Naive thymus-derived CD4-positive, alpha-beta T cell (primary cell): ENCODE measurements around the gene FNIP2. TPM values are rescaled to one million over a fixed set of nuclear protein-coding genes. Genes with fewer than 3 reads are reported as not detected.
"Not testable (repeated sequence)": the region's sequence is repeated elsewhere in the genome, so short reads cannot be mapped to it uniquely, and the experiment has no call there.

ENCODE experiments used
- ATAC-seq: fragments of 150-1000 bp; cut with Tn5 transposase; 2 replicates; pipeline ENCODE4 v1.10.0; 2021; ENCODE audit warnings: mild to moderate bottlenecking, moderate library complexity
- CTCF ChIA-PET: fragments of 350-600 bp; sonication (Branson Sonifier 250); formaldehyde crosslinking; loops from one replicate; lab custom pipeline; 2021; ENCODE audit warnings: antibody characterized with exemption; lab: Charles Lee
- POLR2A ChIA-PET: fragments of 350-600 bp; sonication (Branson Sonifier 250); formaldehyde crosslinking; loops from one replicate; lab custom pipeline; 2021; ENCODE audit warnings: antibody characterized with exemption, inconsistent platforms; lab: Charles Lee
- DNase-seq, 9 donors: peaks; one replicate each; pipeline versions ENCODE4 v3.0.0 to v3.0.0-alpha.2; 2020 to 2022; ENCODE audit warnings: mixed read lengths in 1 of 9
- H3K27ac ChIP-seq: one replicate; pipeline ENCODE4 v1.7.0; 2013; ENCODE audit warnings: mild to moderate bottlenecking, low read depth, low read length, moderate library complexity
- H3K27me3 ChIP-seq, 2 donors: one replicate each; pipeline ENCODE4 v1.7.0; 2013; ENCODE audit warnings: low read length in 2 of 2, mild to moderate bottlenecking in 2 of 2, moderate library complexity in 2 of 2; ENCODE audit not compliant: control insufficient read depth in 2 of 2, insufficient read depth in 2 of 2
- H3K36me3 ChIP-seq, 3 experiments: 1 replicate in 2 of 3; 2 replicates in 1 of 3; pipeline ENCODE4 v1.7.0; 2013; ENCODE audit warnings: low read length in 3 of 3, mild to moderate bottlenecking in 3 of 3, moderate library complexity in 1 of 3; ENCODE audit not compliant: insufficient read depth in 3 of 3, control insufficient read depth in 2 of 3
- H3K4me1 ChIP-seq, 2 donors: one replicate each; pipeline ENCODE4 v1.7.0; 2013; ENCODE audit warnings: low read length in 2 of 2, mild to moderate bottlenecking in 2 of 2, moderate library complexity in 1 of 2; ENCODE audit not compliant: control insufficient read depth in 2 of 2, insufficient read depth in 2 of 2
- H3K4me3 ChIP-seq: 2 replicates; pipeline ENCODE4 v1.7.0; 2013; ENCODE audit warnings: mild to moderate bottlenecking, low read length
- H3K9me3 ChIP-seq, 3 experiments: 1 replicate in 2 of 3; 2 replicates in 1 of 3; pipeline ENCODE4 v1.7.0; 2013; ENCODE audit warnings: low read length in 3 of 3; ENCODE audit not compliant: control insufficient read depth in 2 of 3
- H3K27ac Mint-ChIP-seq, 9 donors: one replicate each; pipeline ENCODE4 v1.8.0; 2020 to 2022; ENCODE audit warnings: mixed read lengths in 9 of 9, mild to moderate bottlenecking in 8 of 9, moderate library complexity in 5 of 9, inconsistent platforms in 2 of 9
- H3K27me3 Mint-ChIP-seq, 5 donors: one replicate each; pipeline ENCODE4 v1.8.0; 2021 to 2022; ENCODE audit warnings: mixed read lengths in 5 of 5, mild to moderate bottlenecking in 1 of 5
- H3K36me3 Mint-ChIP-seq, 5 donors: one replicate each; pipeline ENCODE4 v1.8.0; 2020 to 2022; ENCODE audit warnings: mixed read lengths in 5 of 5, mild to moderate bottlenecking in 3 of 5, inconsistent platforms in 1 of 5
- H3K4me1 Mint-ChIP-seq, 7 donors: one replicate each; pipeline ENCODE4 v1.8.0; 2020 to 2022; ENCODE audit warnings: mixed read lengths in 7 of 7, mild to moderate bottlenecking in 3 of 7, inconsistent platforms in 1 of 7
- H3K4me3 Mint-ChIP-seq, 10 donors: one replicate each; pipeline ENCODE4 v1.8.0; 2020 to 2022; ENCODE audit warnings: mild to moderate bottlenecking in 10 of 10, mixed read lengths in 10 of 10, moderate library complexity in 6 of 10, inconsistent platforms in 2 of 10
- H3K9me3 Mint-ChIP-seq, 11 donors: one replicate each; pipeline ENCODE4 v1.8.0; 2020 to 2022; ENCODE audit warnings: mixed read lengths in 11 of 11, mild to moderate bottlenecking in 4 of 11, inconsistent platforms in 1 of 11, moderate library complexity in 1 of 11
- intact Hi-C, 2 donors: fragments of 100-400 bp; cut with micrococcal nuclease; formaldehyde crosslinking; loops; one replicate each; pipeline ENCODE4 v1.15.1; 2023
- polyA plus RNA-seq, 2 donors: library from polyadenylated mRNA; unstranded; fragments of 300-500 nt; fragmentation: Illumina TruSeq; gene quantifications; one replicate each; pipeline ENCODE4 v1.2.3, GENCODE V29; 2021
- total RNA-seq, 6 experiments: library from RNA in 5 of 6; stranded (reverse) in 5 of 6; gene quantifications; 1 replicate in 5 of 6; 2 replicates in 1 of 6; pipeline ENCODE4 v1.2.3 and lab custom pipeline; 2021 to 2026

The FNIP2 gene
- total and polyA plus RNA-seq, 7 experiments from 2014 or later = 2.3 to 19.5 (median 10.4) TPM

DNA sequence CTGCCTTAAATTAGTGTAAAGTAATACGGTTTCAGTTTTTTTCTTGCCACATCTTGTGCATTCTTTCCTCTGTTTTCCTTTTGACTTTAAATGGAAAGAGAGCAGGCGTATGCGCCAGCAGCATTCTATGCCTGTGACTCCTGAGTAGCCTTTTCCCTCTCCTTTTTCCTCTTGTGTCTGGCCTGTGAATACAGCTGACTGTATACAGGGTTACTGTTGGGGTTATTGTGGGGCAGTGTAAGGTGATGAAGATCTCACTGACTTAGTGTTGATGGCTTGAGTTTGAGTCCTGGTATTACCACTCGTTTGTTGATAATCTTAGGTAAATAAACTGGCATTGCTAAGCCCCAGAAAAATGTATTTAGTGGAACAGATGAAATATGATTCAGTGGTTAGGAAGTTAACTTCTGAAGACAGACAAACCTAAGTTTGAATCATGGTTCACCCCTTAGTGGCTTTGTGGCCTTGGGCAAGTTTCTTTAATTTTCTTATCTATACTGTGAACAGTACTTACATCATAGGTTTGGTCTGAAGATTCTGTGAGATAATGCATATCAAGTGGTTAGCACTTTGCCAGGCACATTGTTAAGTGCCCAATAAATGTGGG is 105.1 kb downstream of the FNIP2 start:
- Histone ChIP-seq H3K27me3 (no peaks in the 10 kb centered on the region), H3K4me3 (no peak overlapping the region), H3K4me1 (no peaks in the 10 kb centered on the region), H3K9me3 (no peaks in the 10 kb centered on the region), H3K36me3 (peaks cover 0 to 18% (median 0%) of the 10 kb centered on the region in 3 experiments), H3K27ac (no peak overlapping the region)
- Mint-ChIP-seq H3K36me3 (peaks cover 20 to 64% (median 50%) of the 10 kb centered on the region in 5 donors), H3K27me3 (no peaks in the 10 kb centered on the region), H3K27ac (peak overlapping the region in 1 of 9 donors; percentile 61), H3K9me3 (peaks cover 0 to 7% (median under 1%) of the 10 kb centered on the region in 11 donors), H3K4me3 (peak overlapping the region in 1 of 10 donors; percentile 20), H3K4me1 (peaks cover 0 to 9% (median 0%) of the 10 kb centered on the region in 7 donors)
- ATAC-seq (peak; percentile 65), DNase-seq (no peak)
- ChIA-PET CTCF (no interaction called here), POLR2A (no interaction called here)
- intact Hi-C loops = no loop called here

DNA sequence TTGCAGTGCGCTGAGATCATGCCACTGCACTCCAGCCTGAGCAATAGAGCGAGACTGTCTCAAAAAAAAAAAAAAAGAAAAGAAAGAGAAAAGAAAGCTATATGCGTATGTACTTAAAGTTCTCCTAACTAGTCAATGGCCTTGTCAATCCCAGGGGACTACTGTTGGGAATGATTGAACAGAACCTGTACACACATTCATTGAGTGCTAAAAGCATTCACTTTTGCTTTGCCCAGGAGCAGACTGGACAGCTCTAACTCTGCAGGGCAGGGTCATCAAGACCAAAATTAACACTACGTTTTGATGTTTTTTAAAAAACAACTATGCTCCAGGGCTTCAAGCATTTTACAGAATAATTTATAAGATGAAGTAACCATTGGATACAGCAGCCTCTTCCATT is 106.2 kb downstream of the FNIP2 start:
- Mint-ChIP-seq H3K27me3 (no peaks in the 10 kb centered on the region), H3K4me3 (no peak overlapping the region), H3K27ac (no peak overlapping the region), H3K9me3 (peaks cover 0 to 14% (median 4%) of the 10 kb centered on the region in 11 donors), H3K36me3 (peaks cover 23 to 66% (median 58%) of the 10 kb centered on the region in 5 donors), H3K4me1 (peaks cover 0 to 9% (median 0%) of the 10 kb centered on the region in 7 donors)
- ChIA-PET CTCF (no interaction called here), POLR2A (no interaction called here)
- H3K4me1 ChIP-seq = no peaks in the 10 kb centered on the region
- peaks cover 0 to 15% (median 0%) of the 10 kb centered on the region in 3 experiments for H3K36me3 ChIP-seq
- no peak for DNase-seq
- no peaks in the 10 kb centered on the region for H3K27me3 ChIP-seq
- intact Hi-C loops = no loop called here
- ATAC-seq = no peak
- H3K27ac ChIP-seq = no peak overlapping the region
- H3K9me3 ChIP-seq = no peaks in the 10 kb centered on the region
- H3K4me3 ChIP-seq = no peak overlapping the region

DNA sequence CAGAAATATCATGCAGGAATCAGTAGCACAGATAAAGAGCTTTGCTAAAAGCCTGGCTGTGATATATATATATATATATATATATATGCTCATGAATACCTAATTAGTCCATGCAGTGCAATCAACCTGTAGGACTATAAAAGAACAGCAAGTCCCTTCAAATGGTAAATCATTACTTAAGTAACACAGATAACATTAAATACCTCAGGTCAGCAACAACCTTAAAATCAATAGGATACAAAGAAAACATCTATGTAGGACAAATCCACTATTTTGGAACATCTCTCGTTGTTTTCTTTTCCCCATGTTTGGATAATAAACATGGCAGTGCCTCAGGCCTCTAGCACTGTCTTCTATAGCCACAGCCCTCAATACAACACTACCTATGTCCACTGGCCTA is 106.6 kb downstream of the FNIP2 start:
- peaks cover 23 to 64% (median 60%) of the 10 kb centered on the region in 5 donors for H3K36me3 Mint-ChIP-seq
- Histone ChIP-seq H3K4me3 (no peak overlapping the region), H3K9me3 (no peaks in the 10 kb centered on the region), H3K36me3 (peaks cover 0 to 15% (median 0%) of the 10 kb centered on the region in 3 experiments), H3K27me3 (no peaks in the 10 kb centered on the region), H3K27ac (no peak overlapping the region), H3K4me1 (no peaks in the 10 kb centered on the region)
- intact Hi-C loops = no loop called here
- DNase-seq = no peak
- no peaks in the 10 kb centered on the region for H3K27me3 Mint-ChIP-seq
- H3K9me3 Mint-ChIP-seq = peaks cover 0 to 14% (median 4%) of the 10 kb centered on the region in 11 donors
- no peak for ATAC-seq
- no peak overlapping the region for H3K4me3 Mint-ChIP-seq
- ChIA-PET CTCF (no interaction called here), POLR2A (no interaction called here)
- H3K27ac Mint-ChIP-seq = no peak overlapping the region
- peaks cover 0 to 9% (median 0%) of the 10 kb centered on the region in 7 donors for H3K4me1 Mint-ChIP-seq

DNA sequence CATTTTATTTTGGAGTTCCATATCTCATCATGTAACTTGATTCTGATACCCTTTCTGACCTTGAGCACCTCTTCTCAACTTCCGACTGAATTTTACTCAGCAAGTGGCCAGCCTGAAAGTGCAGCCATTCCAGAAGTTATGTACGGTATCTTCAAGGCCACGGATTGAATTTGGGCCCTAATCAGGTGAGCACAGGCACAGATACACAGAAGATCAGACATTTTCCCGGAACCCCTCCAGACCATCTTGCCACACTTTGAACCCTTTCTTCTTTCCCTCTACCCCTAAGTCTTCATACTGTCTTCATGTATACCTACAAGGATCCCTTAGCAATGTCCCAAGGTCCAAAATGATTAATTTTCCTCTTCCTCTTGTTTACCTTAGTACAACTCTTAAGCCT is 108.2 kb downstream of the FNIP2 start:
- Histone ChIP-seq H3K4me3 (no peak overlapping the region), H3K9me3 (no peaks in the 10 kb centered on the region), H3K4me1 (no peaks in the 10 kb centered on the region), H3K27me3 (no peaks in the 10 kb centered on the region), H3K27ac (no peak overlapping the region), H3K36me3 (peaks cover 0 to 15% (median 0%) of the 10 kb centered on the region in 3 experiments)
- H3K4me1 Mint-ChIP-seq = peaks cover 0 to 9% (median 0%) of the 10 kb centered on the region in 7 donors
- H3K27me3 Mint-ChIP-seq = no peaks in the 10 kb centered on the region
- ATAC-seq = no peak
- H3K36me3 Mint-ChIP-seq = peaks cover 20 to 56% (median 53%) of the 10 kb centered on the region in 5 donors
- POLR2A ChIA-PET = no interaction called here
- no peak for DNase-seq
- H3K4me3 Mint-ChIP-seq = no peak overlapping the region
- intact Hi-C loops = no loop called here
- H3K9me3 Mint-ChIP-seq = peaks cover 0 to 14% (median 4%) of the 10 kb centered on the region in 11 donors
- CTCF ChIA-PET = no interaction called here
- no peak overlapping the region for H3K27ac Mint-ChIP-seq

DNA sequence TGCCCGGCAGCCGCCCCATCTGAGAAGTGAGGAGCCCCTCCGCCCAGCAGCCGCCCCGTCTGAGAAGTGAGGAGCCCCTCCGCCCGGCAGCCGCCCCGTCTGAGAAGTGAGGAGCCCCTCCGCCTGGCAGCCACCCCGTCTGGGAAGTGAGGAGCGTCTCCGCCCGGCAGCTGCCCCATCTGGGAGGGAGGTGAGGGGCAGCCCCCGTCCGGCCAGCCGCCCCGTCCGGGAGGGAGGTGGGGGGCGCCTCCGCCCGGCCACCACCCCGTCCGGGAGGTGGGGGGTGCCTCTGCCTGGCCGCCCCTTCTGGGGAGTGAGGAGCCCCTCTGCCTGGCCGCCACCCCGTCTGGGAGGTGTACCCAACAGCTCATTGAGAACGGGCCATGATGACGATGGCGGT is 113.3 kb downstream of the FNIP2 start:
- H3K4me1 ChIP-seq, H3K4me3 Mint-ChIP-seq, H3K27ac Mint-ChIP-seq, H3K27ac ChIP-seq, H3K9me3 ChIP-seq, intact Hi-C loops, H3K27me3 ChIP-seq, H3K4me3 ChIP-seq, CTCF ChIA-PET, DNase-seq, H3K27me3 Mint-ChIP-seq, H3K4me1 Mint-ChIP-seq, POLR2A ChIA-PET, ATAC-seq: not testable (repeated sequence)
- peaks cover 0 to 11% (median 0%) of the 10 kb centered on the region in 3 experiments for H3K36me3 ChIP-seq
- H3K9me3 Mint-ChIP-seq = peaks cover 0 to 14% (median 4%) of the 10 kb centered on the region in 11 donors
- peaks cover 21 to 59% (median 46%) of the 10 kb centered on the region in 5 donors for H3K36me3 Mint-ChIP-seq

DNA sequence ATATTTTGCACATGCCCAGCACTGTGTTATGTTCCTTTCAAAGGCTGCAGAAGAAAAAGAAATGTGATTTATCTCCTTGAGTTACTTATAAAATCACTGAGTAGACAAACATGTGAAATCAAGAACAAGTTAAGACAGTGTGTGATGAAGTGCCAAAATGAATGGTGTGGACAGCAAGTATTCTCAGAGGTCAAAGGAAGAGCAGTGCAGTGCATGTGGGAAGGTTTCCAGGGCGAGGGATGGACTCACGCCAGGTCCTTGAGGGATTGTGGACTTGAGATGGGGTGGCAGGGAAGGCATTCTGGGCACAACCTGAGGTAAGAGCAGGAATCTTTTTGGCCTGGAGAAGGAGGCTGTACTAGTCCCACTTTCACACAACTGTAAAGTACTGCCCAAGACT is 115.5 kb downstream of the FNIP2 start:
- Mint-ChIP-seq H3K9me3 (peaks cover 0 to 4% (median 0%) of the 10 kb centered on the region in 11 donors), H3K27me3 (no peaks in the 10 kb centered on the region), H3K4me3 (no peak overlapping the region), H3K36me3 (peaks cover 12 to 49% (median 30%) of the 10 kb centered on the region in 5 donors), H3K27ac (no peak overlapping the region), H3K4me1 (no peaks in the 10 kb centered on the region)
- H3K27ac ChIP-seq = no peak overlapping the region
- H3K4me1 ChIP-seq = no peaks in the 10 kb centered on the region
- CTCF ChIA-PET = no interaction called here
- no peak overlapping the region for H3K4me3 ChIP-seq
- no peak for ATAC-seq
- DNase-seq = no peak
- no peaks in the 10 kb centered on the region for H3K9me3 ChIP-seq
- H3K36me3 ChIP-seq = peaks cover 0 to 1% (median 0%) of the 10 kb centered on the region in 3 experiments
- intact Hi-C loops = no loop called here
- POLR2A ChIA-PET = no interaction called here
- no peaks in the 10 kb centered on the region for H3K27me3 ChIP-seq

DNA sequence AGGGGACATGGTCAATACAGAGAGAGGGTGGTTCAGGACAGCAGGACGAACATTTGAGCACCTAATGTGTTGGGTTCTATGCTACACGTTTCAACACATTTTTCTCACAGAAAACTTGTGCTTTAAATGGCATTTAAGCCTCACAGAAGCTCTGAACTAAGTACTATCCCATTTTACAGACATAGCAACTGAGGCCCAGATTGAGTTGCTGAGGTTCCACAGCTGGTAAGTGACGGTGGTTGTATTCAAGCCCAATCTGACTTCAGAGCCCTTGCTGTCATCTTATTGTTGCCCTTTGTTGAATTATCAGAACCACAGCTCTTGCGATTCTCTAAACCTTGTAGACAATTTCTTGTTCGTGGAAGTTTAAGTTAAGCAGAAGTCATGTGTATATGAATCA is 116.7 kb downstream of the FNIP2 start:
- Mint-ChIP-seq H3K9me3 (peaks cover 0 to 2% (median 0%) of the 10 kb centered on the region in 11 donors), H3K36me3 (peaks cover 11 to 43% (median 22%) of the 10 kb centered on the region in 5 donors), H3K27me3 (no peaks in the 10 kb centered on the region), H3K27ac (peak overlapping the region in 2 of 9 donors; percentile 41 to 45), H3K4me3 (no peak overlapping the region), H3K4me1 (no peaks in the 10 kb centered on the region)
- DNase-seq (no peak), ATAC-seq (no peak)
- CTCF ChIA-PET = no interaction called here
- Histone ChIP-seq H3K27ac (no peak overlapping the region), H3K36me3 (no peaks in the 10 kb centered on the region), H3K27me3 (no peaks in the 10 kb centered on the region), H3K4me3 (no peak overlapping the region), H3K4me1 (no peaks in the 10 kb centered on the region), H3K9me3 (no peaks in the 10 kb centered on the region)
- intact Hi-C loops = no loop called here
- POLR2A ChIA-PET = no interaction called here
